Measurements from ENCODE around the gene DDI2.
"Not testable (repeated sequence)": the region's sequence is repeated elsewhere in the genome, so short reads cannot be mapped to it uniquely, and the experiment has no call there.

Gene DDI2

GRCh38 chr1:15636436-15636835, 19.2 kb downstream of the DDI2 start:
- no peak for DNase-seq (ENCODE audit: low spot score)

GRCh38 chr1:15637826-15638225, 20.6 kb downstream of the DDI2 start:
- no peak for DNase-seq (ENCODE audit: low spot score)

- DNase-seq (ENCODE audit: low spot score): no peak
These were observed 22.0 kb downstream of the DDI2 start for GRCh38 chr1:15639262-15639661.

- no peak for DNase-seq (ENCODE audit: low spot score)
These were observed 22.7 kb downstream of the DDI2 start for GRCh38 chr1:15639931-15640330.

GRCh38 chr1:15640667-15641066, 23.4 kb downstream of the DDI2 start:
- DNase-seq (ENCODE audit: low spot score): no peak

GRCh38 chr1:15649937-15650336, 32.7 kb downstream of the DDI2 start:
- no peak for DNase-seq (ENCODE audit: low spot score)

- DNase-seq (ENCODE audit: low spot score): no peak
These were observed 33.2 kb downstream of the DDI2 start for GRCh38 chr1:15650433-15650832.

GRCh38 chr1:15652130-15652529, 34.9 kb downstream of the DDI2 start:
- not testable (repeated sequence) for DNase-seq (ENCODE audit: low spot score)

- DNase-seq (ENCODE audit: low spot score): no peak
These were observed 36.9 kb downstream of the DDI2 start for GRCh38 chr1:15654091-15654690.

- DNase-seq (ENCODE audit: low spot score): no peak
These were observed 39.2 kb downstream of the DDI2 start for GRCh38 chr1:15656464-15656863.

GRCh38 chr1:15657021-15657420, 39.8 kb downstream of the DDI2 start:
- DNase-seq (ENCODE audit: low spot score): no peak

- no peak for DNase-seq (ENCODE audit: low spot score)
These were observed 42.9 kb downstream of the DDI2 start for GRCh38 chr1:15660151-15660550.

GRCh38 chr1:15662477-15662876, 45.2 kb downstream of the DDI2 start:
- DNase-seq (ENCODE audit: low spot score): no peak

- no peak for DNase-seq (ENCODE audit: low spot score)
These were observed 46.7 kb downstream of the DDI2 start for GRCh38 chr1:15663925-15664324.

- DNase-seq (ENCODE audit: low spot score): no peak
These were observed 50.1 kb downstream of the DDI2 start for GRCh38 chr1:15667362-15667761.

- DNase-seq (ENCODE audit: low spot score): no peak
These were observed 51.0 kb downstream of the DDI2 start for GRCh38 chr1:15668089-15668754.

- no peak for DNase-seq (ENCODE audit: low spot score)
These were observed 51.8 kb downstream of the DDI2 start for GRCh38 chr1:15669074-15669473.

- no peak for DNase-seq (ENCODE audit: low spot score)
These were observed 52.6 kb downstream of the DDI2 start for GRCh38 chr1:15669864-15670263.

- no peak for DNase-seq (ENCODE audit: low spot score)
These were observed 54.2 kb downstream of the DDI2 start for GRCh38 chr1:15671430-15671829.

GRCh38 chr1:15674386-15675159, 57.3 kb downstream of the DDI2 start:
- no peak for DNase-seq (ENCODE audit: low spot score)

GRCh38 chr1:15676010-15676409, 58.8 kb downstream of the DDI2 start:
- no peak for DNase-seq (ENCODE audit: low spot score)

- no peak for DNase-seq (ENCODE audit: low spot score)
These were observed 59.7 kb downstream of the DDI2 start for GRCh38 chr1:15676688-15677661.
